ENCODE results near the gene FXYD4.

FXYD4 gene

DNA sequence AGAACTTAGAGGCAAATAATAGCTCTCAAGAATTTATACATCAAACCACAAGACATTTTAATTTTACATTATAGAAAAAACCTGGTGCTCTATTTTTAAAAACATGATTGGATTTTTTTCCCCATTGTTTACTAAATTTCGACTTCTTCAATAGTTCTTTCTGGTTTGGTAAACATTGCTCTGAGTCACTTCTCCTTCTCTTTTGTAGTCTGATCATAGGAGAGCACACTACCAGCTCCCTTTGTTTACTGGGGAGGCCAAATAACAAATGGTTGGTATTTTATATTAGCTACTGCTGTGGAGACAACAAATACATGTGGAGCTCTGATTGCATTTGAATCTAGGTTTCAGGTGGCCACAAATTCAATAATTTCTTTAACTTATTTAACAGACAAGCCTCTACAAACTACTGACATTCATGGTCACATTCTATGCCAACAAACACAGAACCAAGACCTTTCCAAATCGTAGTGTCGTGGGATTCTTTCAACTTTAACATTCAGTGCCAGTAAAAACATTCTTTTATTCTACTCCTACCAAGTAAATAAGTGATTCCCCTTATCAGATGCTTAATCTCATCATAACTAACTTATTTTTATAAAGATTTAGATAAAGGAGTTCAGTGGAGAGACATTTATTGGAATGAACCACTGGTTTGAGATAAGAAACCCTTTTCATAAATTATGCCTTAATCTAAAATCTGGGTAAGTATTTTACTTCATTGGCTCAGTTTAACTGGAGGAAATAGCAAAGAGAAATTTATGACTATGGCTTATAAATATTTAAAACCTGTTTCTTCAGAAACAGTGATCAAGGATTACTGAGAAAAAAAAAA is 17.7 kb upstream of the FXYD4 start:
- H3K27me3 Mint-ChIP-seq = peaks cover under 1% of the 10 kb centered on the region
- H3K4me3 Mint-ChIP-seq = no peak overlapping the region
- H3K9me3 Mint-ChIP-seq (ENCODE audit: low read depth) = no peaks in the 10 kb centered on the region
- no peak overlapping the region for H3K27ac Mint-ChIP-seq
- H3K4me1 Mint-ChIP-seq (ENCODE audit: low read depth) = peaks cover 13% of the 10 kb centered on the region
- H3K36me3 Mint-ChIP-seq = no peaks in the 10 kb centered on the region

- H3K9me3 Mint-ChIP-seq (ENCODE audit: low read depth) = no peaks in the 10 kb centered on the region
- H3K27me3 Mint-ChIP-seq = no peaks in the 10 kb centered on the region
- H3K4me3 Mint-ChIP-seq = no peak overlapping the region
- H3K36me3 Mint-ChIP-seq = no peaks in the 10 kb centered on the region
- H3K27ac Mint-ChIP-seq = no peak overlapping the region
- H3K4me1 Mint-ChIP-seq (ENCODE audit: low read depth) = peaks cover 12% of the 10 kb centered on the region
Measured at GRCh38 chr10:43354330-43354635, 17.2 kb upstream of the FXYD4 start.

- Mint-ChIP-seq H3K9me3 (ENCODE audit: low read depth) (no peaks in the 10 kb centered on the region), H3K4me1 (ENCODE audit: low read depth) (peaks cover 13% of the 10 kb centered on the region), H3K27me3 (no peaks in the 10 kb centered on the region), H3K36me3 (peaks cover under 1% of the 10 kb centered on the region), H3K27ac (no peak overlapping the region), H3K4me3 (no peak overlapping the region)
Measured at GRCh38 chr10:43354879-43355380, 16.5 kb upstream of the FXYD4 start.

DNA sequence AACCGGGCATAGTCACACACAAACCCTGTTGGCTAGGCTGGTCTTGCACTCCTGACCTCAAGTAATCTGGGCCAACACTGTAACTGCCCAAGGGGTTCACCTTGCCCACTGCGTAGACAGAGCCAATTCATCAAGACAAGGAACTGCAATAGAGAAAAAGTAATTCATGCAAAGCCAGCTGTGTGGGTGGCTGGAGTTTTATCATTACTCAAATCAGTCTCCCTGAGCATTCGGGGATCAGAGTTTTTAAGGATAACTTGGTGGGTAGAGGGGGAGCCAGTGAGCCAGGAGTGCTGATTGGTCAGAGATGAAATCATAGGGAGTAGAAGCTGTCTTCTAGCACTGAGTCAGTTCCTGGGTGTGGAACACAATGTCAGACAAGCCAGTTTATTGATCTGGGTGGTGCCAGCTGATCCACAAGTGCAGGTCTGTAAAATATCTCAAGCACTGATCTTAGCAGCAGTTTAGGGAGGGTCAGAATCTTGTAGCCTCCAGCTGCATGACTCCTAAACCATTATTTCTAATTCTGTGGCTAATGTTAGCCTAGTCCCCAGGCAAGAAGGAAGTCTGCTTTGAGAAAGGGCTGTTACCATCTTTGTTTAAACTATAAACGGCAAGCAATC is 15.6 kb upstream of the FXYD4 start:
- Mint-ChIP-seq H3K4me1 (ENCODE audit: low read depth) (peaks cover 17% of the 10 kb centered on the region), H3K4me3 (no peak overlapping the region), H3K27ac (peak overlapping the region; percentile 34), H3K9me3 (ENCODE audit: low read depth) (no peaks in the 10 kb centered on the region), H3K36me3 (peaks cover 5% of the 10 kb centered on the region), H3K27me3 (no peaks in the 10 kb centered on the region)

- H3K27ac Mint-ChIP-seq = peak overlapping the region; percentile 93
- peaks cover 34% of the 10 kb centered on the region for H3K4me1 Mint-ChIP-seq (ENCODE audit: low read depth)
- no peaks in the 10 kb centered on the region for H3K27me3 Mint-ChIP-seq
- no peaks in the 10 kb centered on the region for H3K9me3 Mint-ChIP-seq (ENCODE audit: low read depth)
- H3K4me3 Mint-ChIP-seq = peak overlapping the region; percentile 99
- H3K36me3 Mint-ChIP-seq = peaks cover 5% of the 10 kb centered on the region
Measured at GRCh38 chr10:43360086-43360485, 11.3 kb upstream of the FXYD4 start.

DNA sequence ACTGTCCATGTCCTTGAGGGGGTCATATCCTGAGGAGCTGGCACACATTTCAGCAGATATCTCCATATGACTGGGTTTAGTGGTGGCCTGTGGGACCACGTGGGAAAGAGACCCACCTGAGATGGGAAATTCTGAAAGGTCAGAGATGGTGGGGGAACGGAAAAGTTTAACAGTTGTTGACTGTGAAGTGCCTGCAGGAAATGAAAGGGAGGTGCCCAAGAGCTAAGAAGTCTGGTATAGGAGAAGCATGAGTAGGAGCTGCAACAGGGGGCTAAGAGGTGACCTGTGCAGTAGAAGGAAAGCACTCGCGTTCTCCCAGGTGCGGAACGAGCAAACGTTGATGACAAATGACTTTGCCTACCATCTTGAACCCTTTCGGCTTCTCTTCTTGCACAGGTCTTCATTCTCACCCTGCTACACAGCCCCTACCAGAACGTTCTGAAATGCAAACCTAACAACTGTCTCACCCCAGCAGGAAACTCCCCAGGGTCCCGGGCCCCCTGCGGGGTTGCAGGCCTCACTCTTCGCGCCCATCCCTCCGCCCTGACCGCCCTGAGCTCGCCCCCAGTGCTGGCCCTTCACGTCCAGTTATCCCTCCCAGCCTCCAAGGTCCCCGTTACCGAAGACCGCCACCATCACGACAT is 9.8 kb upstream of the FXYD4 start:
- Mint-ChIP-seq H3K27ac (peak overlapping the region; percentile 99), H3K27me3 (no peaks in the 10 kb centered on the region), H3K4me1 (ENCODE audit: low read depth) (peaks cover 27% of the 10 kb centered on the region), H3K4me3 (peak overlapping the region; percentile 99), H3K9me3 (ENCODE audit: low read depth) (no peaks in the 10 kb centered on the region), H3K36me3 (peaks cover 5% of the 10 kb centered on the region)

- H3K27ac Mint-ChIP-seq = peak overlapping the region; percentile 99
- H3K4me1 Mint-ChIP-seq (ENCODE audit: low read depth) = peaks cover 27% of the 10 kb centered on the region
- peaks cover 5% of the 10 kb centered on the region for H3K36me3 Mint-ChIP-seq
- no peaks in the 10 kb centered on the region for H3K27me3 Mint-ChIP-seq
- peak overlapping the region; percentile 99 for H3K4me3 Mint-ChIP-seq
- H3K9me3 Mint-ChIP-seq (ENCODE audit: low read depth) = no peaks in the 10 kb centered on the region
Measured at GRCh38 chr10:43362191-43362839, 9.1 kb upstream of the FXYD4 start.

GRCh38 chr10:43365001-43365400 is 6.4 kb upstream of the FXYD4 start:
- H3K27ac Mint-ChIP-seq = no peak overlapping the region
- peaks cover 4% of the 10 kb centered on the region for H3K36me3 Mint-ChIP-seq
- peaks cover 26% of the 10 kb centered on the region for H3K4me1 Mint-ChIP-seq (ENCODE audit: low read depth)
- H3K4me3 Mint-ChIP-seq = no peak overlapping the region
- no peaks in the 10 kb centered on the region for H3K9me3 Mint-ChIP-seq (ENCODE audit: low read depth)
- H3K27me3 Mint-ChIP-seq = no peaks in the 10 kb centered on the region

- Mint-ChIP-seq H3K27me3 (no peaks in the 10 kb centered on the region), H3K27ac (no peak overlapping the region), H3K4me3 (no peak overlapping the region), H3K36me3 (no peaks in the 10 kb centered on the region), H3K4me1 (ENCODE audit: low read depth) (peaks cover 9% of the 10 kb centered on the region), H3K9me3 (ENCODE audit: low read depth) (no peaks in the 10 kb centered on the region)
Measured at GRCh38 chr10:43369921-43370320, 1.5 kb upstream of the FXYD4 start.

GRCh38 chr10:43370671-43371215 is 693 bp upstream of the FXYD4 start:
- no peaks in the 10 kb centered on the region for H3K36me3 Mint-ChIP-seq
- H3K9me3 Mint-ChIP-seq (ENCODE audit: low read depth) = no peaks in the 10 kb centered on the region
- peaks cover 9% of the 10 kb centered on the region for H3K4me1 Mint-ChIP-seq (ENCODE audit: low read depth)

DNA sequence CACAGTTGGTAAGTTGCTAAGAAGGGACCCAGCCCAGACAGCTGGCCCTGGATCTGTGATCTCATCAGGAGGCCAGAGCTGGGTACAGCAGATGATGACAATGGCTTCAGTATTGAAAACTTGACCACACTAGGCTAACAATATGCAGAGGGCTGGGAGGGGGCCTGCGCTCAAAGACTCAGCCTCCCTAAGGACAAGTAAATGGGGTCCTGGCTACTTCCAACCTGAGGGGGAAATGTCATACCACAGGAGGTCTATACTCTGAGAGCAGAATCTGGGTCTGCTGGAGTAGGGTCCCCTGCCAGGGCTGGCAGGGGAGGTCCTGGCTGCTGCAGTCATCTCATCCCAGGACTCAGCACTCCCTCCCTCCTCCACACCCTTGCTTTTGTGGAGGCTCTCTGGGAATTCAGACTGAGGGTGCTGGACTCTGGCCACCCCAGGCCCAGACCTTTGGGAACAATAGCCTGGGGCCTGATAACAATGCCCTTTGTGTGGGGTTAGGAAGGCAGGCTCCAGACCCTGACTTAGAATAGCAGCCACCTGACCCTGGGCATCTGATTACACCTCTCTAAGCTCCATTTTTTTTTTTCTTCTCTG is 1.4 kb downstream of the FXYD4 start:
- H3K4me1 Mint-ChIP-seq (ENCODE audit: low read depth) = peaks cover 9% of the 10 kb centered on the region
- no peaks in the 10 kb centered on the region for H3K9me3 Mint-ChIP-seq (ENCODE audit: low read depth)
- H3K4me3 Mint-ChIP-seq = no peak overlapping the region
- H3K27ac Mint-ChIP-seq = no peak overlapping the region
- no peaks in the 10 kb centered on the region for H3K27me3 Mint-ChIP-seq
- no peaks in the 10 kb centered on the region for H3K36me3 Mint-ChIP-seq

More at GRCh38 chr10:43370671-43371215, 693 bp upstream of the FXYD4 start:
- Mint-ChIP-seq H3K4me3 (no peak overlapping the region), H3K27ac (no peak overlapping the region), H3K27me3 (no peaks in the 10 kb centered on the region)

GRCh38 chr10:43373461-43373860 is 2.0 kb downstream of the FXYD4 start:
- no peak overlapping the region for H3K27ac Mint-ChIP-seq
- H3K4me1 Mint-ChIP-seq (ENCODE audit: low read depth) = peaks cover 9% of the 10 kb centered on the region
- no peaks in the 10 kb centered on the region for H3K9me3 Mint-ChIP-seq (ENCODE audit: low read depth)
- no peaks in the 10 kb centered on the region for H3K36me3 Mint-ChIP-seq
- H3K27me3 Mint-ChIP-seq = no peaks in the 10 kb centered on the region
- no peak overlapping the region for H3K4me3 Mint-ChIP-seq

GRCh38 chr10:43374194-43374593 is 2.8 kb downstream of the FXYD4 start:
- peaks cover 9% of the 10 kb centered on the region for H3K4me1 Mint-ChIP-seq (ENCODE audit: low read depth)
- H3K27ac Mint-ChIP-seq = no peak overlapping the region
- H3K36me3 Mint-ChIP-seq = no peaks in the 10 kb centered on the region
- no peaks in the 10 kb centered on the region for H3K9me3 Mint-ChIP-seq (ENCODE audit: low read depth)
- no peaks in the 10 kb centered on the region for H3K27me3 Mint-ChIP-seq
- H3K4me3 Mint-ChIP-seq = no peak overlapping the region

DNA sequence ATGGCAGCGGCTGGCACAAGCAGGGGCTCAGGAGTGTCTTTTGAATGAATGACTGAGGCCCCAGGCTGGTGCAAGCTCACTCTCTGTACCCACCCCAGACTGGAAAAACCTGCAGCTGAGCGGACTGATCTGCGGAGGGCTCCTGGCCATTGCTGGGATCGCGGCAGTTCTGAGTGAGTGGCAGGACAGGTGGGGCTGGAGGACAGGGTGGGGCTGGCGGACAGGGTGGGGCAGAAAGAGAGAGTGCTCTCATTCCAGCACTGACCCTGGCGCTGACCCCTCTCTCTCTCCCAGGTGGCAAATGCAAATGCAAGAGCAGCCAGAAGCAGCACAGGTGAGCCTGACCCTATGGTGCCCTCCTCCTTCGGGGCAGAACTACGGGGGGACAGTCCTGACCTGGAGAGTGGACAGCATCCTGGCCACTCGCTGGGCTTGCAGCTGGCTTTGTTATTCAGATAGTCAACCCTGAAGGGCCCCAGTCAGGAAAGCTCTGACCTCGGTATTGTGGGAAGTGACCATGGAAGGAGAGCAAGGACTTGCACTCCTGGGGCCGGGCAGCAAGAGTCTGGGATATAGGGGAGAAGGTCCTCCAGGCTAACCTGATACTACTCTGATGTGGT is 4.1 kb downstream of the FXYD4 start:
- no peaks in the 10 kb centered on the region for H3K9me3 Mint-ChIP-seq (ENCODE audit: low read depth)
- no peaks in the 10 kb centered on the region for H3K36me3 Mint-ChIP-seq
- H3K4me3 Mint-ChIP-seq = no peak overlapping the region
- peaks cover 9% of the 10 kb centered on the region for H3K4me1 Mint-ChIP-seq (ENCODE audit: low read depth)
- no peaks in the 10 kb centered on the region for H3K27me3 Mint-ChIP-seq
- no peak overlapping the region for H3K27ac Mint-ChIP-seq
